OCI-LY7 (cell line): ENCODE results near the gene MRPL57.

Experiments used
- CTCF ChIP-seq: fragments of 200-600 bp; sonication (generic); conservative IDR thresholded peaks from 2 replicates; pipeline ENCODE4 v1.5.1; 2014; ENCODE audit warnings: mild to moderate bottlenecking, antibody characterized with exemption, low read length, moderate library complexity, mixed read lengths
- EZH2phosphoT487 ChIP-seq: fragments of 200-600 bp; sonication (generic); IDR thresholded peaks from 2 replicates; pipeline ENCODE4 v1.6.1; 2018; ENCODE audit warnings: low read depth, borderline replicate concordance, mild to moderate bottlenecking, mixed run types, antibody characterized with exemption, low read length, moderate library complexity, mixed read lengths

- TF ChIP-seq CTCF (no peak), EZH2phosphoT487 (no peak)
Observed at GRCh38 chr13:21176982-21177284, 475 bp downstream of the MRPL57 start.
